Measurements from ENCODE around the gene FRYL. TPM values are rescaled to one million over a fixed set of nuclear protein-coding genes. Genes with fewer than 3 reads are reported as not detected.

Gene FRYL
- polyA plus RNA-seq, 2 donors = 8.9 to 12.8 TPM

- Histone ChIP-seq H3K27me3 (ENCODE audit: control insufficient read depth in 1 of 2, insufficient read depth in 2 of 2, low read length in 2 of 2) (no peaks in the 10 kb centered on the region), H3K36me3 (ENCODE audit: control insufficient read depth in 2 of 2, insufficient read depth in 2 of 2, low read length in 1 of 2) (peaks cover 5 to 7% of the 10 kb centered on the region in 2 donors), H3K4me1 (ENCODE audit: control insufficient read depth in 2 of 2, insufficient read depth in 2 of 2, low read length in 1 of 2) (no peaks in the 10 kb centered on the region), H3K27ac (ENCODE audit: low read depth in 2 of 2, low read length in 1 of 2) (no peak overlapping the region), H3K4me3 (ENCODE audit: low read depth in 1 of 2, low read length in 2 of 2) (no peak overlapping the region), H3K9me3 (ENCODE audit: control insufficient read depth in 2 of 2, insufficient read depth in 1 of 2, low read depth in 1 of 2, low read length in 1 of 2) (no peaks in the 10 kb centered on the region)
- WGBS, 2 donors = 96% methylated on average over 2 of the region's 2 CpGs
Measured at GRCh38 chr4:48542888-48543287, 237.2 kb downstream of the FRYL start.

GRCh38 chr4:48539597-48539996, 240.5 kb downstream of the FRYL start:
- Histone ChIP-seq H3K9me3 (ENCODE audit: control insufficient read depth in 2 of 2, insufficient read depth in 1 of 2, low read depth in 1 of 2, low read length in 1 of 2) (no peaks in the 10 kb centered on the region), H3K27ac (ENCODE audit: low read depth in 2 of 2, low read length in 1 of 2) (no peak overlapping the region), H3K27me3 (ENCODE audit: control insufficient read depth in 1 of 2, insufficient read depth in 2 of 2, low read length in 2 of 2) (no peaks in the 10 kb centered on the region), H3K4me1 (ENCODE audit: control insufficient read depth in 2 of 2, insufficient read depth in 2 of 2, low read length in 1 of 2) (no peaks in the 10 kb centered on the region), H3K4me3 (ENCODE audit: low read depth in 1 of 2, low read length in 2 of 2) (no peak overlapping the region), H3K36me3 (ENCODE audit: control insufficient read depth in 2 of 2, insufficient read depth in 2 of 2, low read length in 1 of 2) (peaks cover 2 to 9% of the 10 kb centered on the region in 2 donors)
- WGBS, 2 donors = 84 to 91% methylated on average over 3 of the region's 3 CpGs

GRCh38 chr4:48538358-48538757, 241.7 kb downstream of the FRYL start:
- H3K9me3 ChIP-seq (ENCODE audit: control insufficient read depth in 2 of 2, insufficient read depth in 1 of 2, low read depth in 1 of 2, low read length in 1 of 2) = no peaks in the 10 kb centered on the region
- no peaks in the 10 kb centered on the region for H3K4me1 ChIP-seq (ENCODE audit: control insufficient read depth in 2 of 2, insufficient read depth in 2 of 2, low read length in 1 of 2)
- no peak overlapping the region for H3K27ac ChIP-seq (ENCODE audit: low read depth in 2 of 2, low read length in 1 of 2)
- no peak overlapping the region for H3K4me3 ChIP-seq (ENCODE audit: low read depth in 1 of 2, low read length in 2 of 2)
- H3K27me3 ChIP-seq (ENCODE audit: control insufficient read depth in 1 of 2, insufficient read depth in 2 of 2, low read length in 2 of 2) = no peaks in the 10 kb centered on the region
- peaks cover 2 to 9% of the 10 kb centered on the region in 2 donors for H3K36me3 ChIP-seq (ENCODE audit: control insufficient read depth in 2 of 2, insufficient read depth in 2 of 2, low read length in 1 of 2)

- Histone ChIP-seq H3K9me3 (ENCODE audit: control insufficient read depth in 2 of 2, insufficient read depth in 1 of 2, low read depth in 1 of 2, low read length in 1 of 2) (no peaks in the 10 kb centered on the region), H3K27me3 (ENCODE audit: control insufficient read depth in 1 of 2, insufficient read depth in 2 of 2, low read length in 2 of 2) (no peaks in the 10 kb centered on the region), H3K27ac (ENCODE audit: low read depth in 2 of 2, low read length in 1 of 2) (no peak overlapping the region), H3K4me1 (ENCODE audit: control insufficient read depth in 2 of 2, insufficient read depth in 2 of 2, low read length in 1 of 2) (no peaks in the 10 kb centered on the region), H3K4me3 (ENCODE audit: low read depth in 1 of 2, low read length in 2 of 2) (no peak overlapping the region), H3K36me3 (ENCODE audit: control insufficient read depth in 2 of 2, insufficient read depth in 2 of 2, low read length in 1 of 2) (peaks cover 17 to 22% of the 10 kb centered on the region in 2 donors)
- 91 to 97% methylated on average over 1 of the region's 1 CpG for WGBS, 2 donors
Measured at GRCh38 chr4:48526406-48526805, 253.7 kb downstream of the FRYL start.

GRCh38 chr4:48518143-48518542, 261.9 kb downstream of the FRYL start:
- 92 to 94% methylated on average over 3 of the region's 3 CpGs for WGBS, 2 donors
- Histone ChIP-seq H3K36me3 (ENCODE audit: control insufficient read depth in 2 of 2, insufficient read depth in 2 of 2, low read length in 1 of 2) (peaks cover 12 to 13% of the 10 kb centered on the region in 2 donors), H3K4me1 (ENCODE audit: control insufficient read depth in 2 of 2, insufficient read depth in 2 of 2, low read length in 1 of 2) (no peaks in the 10 kb centered on the region), H3K9me3 (ENCODE audit: control insufficient read depth in 2 of 2, insufficient read depth in 1 of 2, low read depth in 1 of 2, low read length in 1 of 2) (no peaks in the 10 kb centered on the region), H3K27ac (ENCODE audit: low read depth in 2 of 2, low read length in 1 of 2) (no peak overlapping the region), H3K27me3 (ENCODE audit: control insufficient read depth in 1 of 2, insufficient read depth in 2 of 2, low read length in 2 of 2) (no peaks in the 10 kb centered on the region), H3K4me3 (ENCODE audit: low read depth in 1 of 2, low read length in 2 of 2) (no peak overlapping the region)

- H3K9me3 ChIP-seq (ENCODE audit: control insufficient read depth in 2 of 2, insufficient read depth in 1 of 2, low read depth in 1 of 2, low read length in 1 of 2) = no peaks in the 10 kb centered on the region
- no peaks in the 10 kb centered on the region for H3K4me1 ChIP-seq (ENCODE audit: control insufficient read depth in 2 of 2, insufficient read depth in 2 of 2, low read length in 1 of 2)
- H3K36me3 ChIP-seq (ENCODE audit: control insufficient read depth in 2 of 2, insufficient read depth in 2 of 2, low read length in 1 of 2) = peaks cover 6 to 9% of the 10 kb centered on the region in 2 donors
- no peak overlapping the region for H3K27ac ChIP-seq (ENCODE audit: low read depth in 2 of 2, low read length in 1 of 2)
- no peak overlapping the region for H3K4me3 ChIP-seq (ENCODE audit: low read depth in 1 of 2, low read length in 2 of 2)
- no peaks in the 10 kb centered on the region for H3K27me3 ChIP-seq (ENCODE audit: control insufficient read depth in 1 of 2, insufficient read depth in 2 of 2, low read length in 2 of 2)
Measured at GRCh38 chr4:48509543-48509942, 270.5 kb downstream of the FRYL start.

GRCh38 chr4:48506716-48507115, 273.4 kb downstream of the FRYL start:
- Histone ChIP-seq H3K4me1 (ENCODE audit: control insufficient read depth in 2 of 2, insufficient read depth in 2 of 2, low read length in 1 of 2) (no peaks in the 10 kb centered on the region), H3K4me3 (ENCODE audit: low read depth in 1 of 2, low read length in 2 of 2) (no peak overlapping the region), H3K9me3 (ENCODE audit: control insufficient read depth in 2 of 2, insufficient read depth in 1 of 2, low read depth in 1 of 2, low read length in 1 of 2) (no peaks in the 10 kb centered on the region), H3K27me3 (ENCODE audit: control insufficient read depth in 1 of 2, insufficient read depth in 2 of 2, low read length in 2 of 2) (no peaks in the 10 kb centered on the region), H3K36me3 (ENCODE audit: control insufficient read depth in 2 of 2, insufficient read depth in 2 of 2, low read length in 1 of 2) (peaks cover 3 to 6% of the 10 kb centered on the region in 2 donors), H3K27ac (ENCODE audit: low read depth in 2 of 2, low read length in 1 of 2) (no peak overlapping the region)
- WGBS, 2 donors = 94 to 96% methylated on average over 2 of the region's 2 CpGs

GRCh38 chr4:48504352-48504751, 275.7 kb downstream of the FRYL start:
- 71 to 79% methylated on average over 1 of the region's 1 CpG for WGBS, 2 donors
- H3K4me3 ChIP-seq (ENCODE audit: low read depth in 1 of 2, low read length in 2 of 2) = no peak overlapping the region
- H3K27ac ChIP-seq (ENCODE audit: low read depth in 2 of 2, low read length in 1 of 2) = no peak overlapping the region
- H3K27me3 ChIP-seq (ENCODE audit: control insufficient read depth in 1 of 2, insufficient read depth in 2 of 2, low read length in 2 of 2) = no peaks in the 10 kb centered on the region
- no peaks in the 10 kb centered on the region for H3K4me1 ChIP-seq (ENCODE audit: control insufficient read depth in 2 of 2, insufficient read depth in 2 of 2, low read length in 1 of 2)
- H3K36me3 ChIP-seq (ENCODE audit: control insufficient read depth in 2 of 2, insufficient read depth in 2 of 2, low read length in 1 of 2) = peaks cover 3 to 5% of the 10 kb centered on the region in 2 donors
- no peaks in the 10 kb centered on the region for H3K9me3 ChIP-seq (ENCODE audit: control insufficient read depth in 2 of 2, insufficient read depth in 1 of 2, low read depth in 1 of 2, low read length in 1 of 2)

- no peaks in the 10 kb centered on the region for H3K4me1 ChIP-seq (ENCODE audit: control insufficient read depth in 2 of 2, insufficient read depth in 2 of 2, low read length in 1 of 2)
- H3K4me3 ChIP-seq (ENCODE audit: low read depth in 1 of 2, low read length in 2 of 2) = no peak overlapping the region
- H3K27ac ChIP-seq (ENCODE audit: low read depth in 2 of 2, low read length in 1 of 2) = no peak overlapping the region
- no peaks in the 10 kb centered on the region for H3K27me3 ChIP-seq (ENCODE audit: control insufficient read depth in 1 of 2, insufficient read depth in 2 of 2, low read length in 2 of 2)
- H3K9me3 ChIP-seq (ENCODE audit: control insufficient read depth in 2 of 2, insufficient read depth in 1 of 2, low read depth in 1 of 2, low read length in 1 of 2) = no peaks in the 10 kb centered on the region
- peaks cover 3 to 5% of the 10 kb centered on the region in 2 donors for H3K36me3 ChIP-seq (ENCODE audit: control insufficient read depth in 2 of 2, insufficient read depth in 2 of 2, low read length in 1 of 2)
- 90 to 92% methylated on average over 2 of the region's 2 CpGs for WGBS, 2 donors
Measured at GRCh38 chr4:48504026-48504330, 276.1 kb downstream of the FRYL start.

- Histone ChIP-seq H3K4me1 (ENCODE audit: control insufficient read depth in 2 of 2, insufficient read depth in 2 of 2, low read length in 1 of 2) (no peaks in the 10 kb centered on the region), H3K4me3 (ENCODE audit: low read depth in 1 of 2, low read length in 2 of 2) (no peak overlapping the region), H3K27ac (ENCODE audit: low read depth in 2 of 2, low read length in 1 of 2) (no peak overlapping the region), H3K36me3 (ENCODE audit: control insufficient read depth in 2 of 2, insufficient read depth in 2 of 2, low read length in 1 of 2) (peaks cover under 1 to 3% of the 10 kb centered on the region in 2 donors), H3K9me3 (ENCODE audit: control insufficient read depth in 2 of 2, insufficient read depth in 1 of 2, low read depth in 1 of 2, low read length in 1 of 2) (no peaks in the 10 kb centered on the region), H3K27me3 (ENCODE audit: control insufficient read depth in 1 of 2, insufficient read depth in 2 of 2, low read length in 2 of 2) (no peaks in the 10 kb centered on the region)
- WGBS, 2 donors = 64 to 67% methylated on average over 4 of the region's 4 CpGs
Measured at GRCh38 chr4:48503233-48504025, 276.6 kb downstream of the FRYL start.
